GM12865 (cell line): ENCODE results near the gene MPRIP.

Source experiments
- DNase-seq: peaks from one replicate; pipeline ENCODE4 v3.0.0; 2010; ENCODE audit warnings: low read depth
- H3K4me3 ChIP-seq: 2 replicates; pipeline ENCODE4 v1.5.1; 2011; ENCODE audit warnings: mild to moderate bottlenecking, low read depth, low read length, control low read depth
- TF ChIP-seq, protein P1 (sequence below): IDR thresholded peaks from 2 replicates; pipeline ENCODE4 v1.5.1; 2011; ENCODE audit warnings: low read length, control low read depth, low read depth, inconsistent platforms; ENCODE audit not compliant: insufficient read depth; ENCODE audit errors: missing control alignments

MPRIP gene

DNA sequence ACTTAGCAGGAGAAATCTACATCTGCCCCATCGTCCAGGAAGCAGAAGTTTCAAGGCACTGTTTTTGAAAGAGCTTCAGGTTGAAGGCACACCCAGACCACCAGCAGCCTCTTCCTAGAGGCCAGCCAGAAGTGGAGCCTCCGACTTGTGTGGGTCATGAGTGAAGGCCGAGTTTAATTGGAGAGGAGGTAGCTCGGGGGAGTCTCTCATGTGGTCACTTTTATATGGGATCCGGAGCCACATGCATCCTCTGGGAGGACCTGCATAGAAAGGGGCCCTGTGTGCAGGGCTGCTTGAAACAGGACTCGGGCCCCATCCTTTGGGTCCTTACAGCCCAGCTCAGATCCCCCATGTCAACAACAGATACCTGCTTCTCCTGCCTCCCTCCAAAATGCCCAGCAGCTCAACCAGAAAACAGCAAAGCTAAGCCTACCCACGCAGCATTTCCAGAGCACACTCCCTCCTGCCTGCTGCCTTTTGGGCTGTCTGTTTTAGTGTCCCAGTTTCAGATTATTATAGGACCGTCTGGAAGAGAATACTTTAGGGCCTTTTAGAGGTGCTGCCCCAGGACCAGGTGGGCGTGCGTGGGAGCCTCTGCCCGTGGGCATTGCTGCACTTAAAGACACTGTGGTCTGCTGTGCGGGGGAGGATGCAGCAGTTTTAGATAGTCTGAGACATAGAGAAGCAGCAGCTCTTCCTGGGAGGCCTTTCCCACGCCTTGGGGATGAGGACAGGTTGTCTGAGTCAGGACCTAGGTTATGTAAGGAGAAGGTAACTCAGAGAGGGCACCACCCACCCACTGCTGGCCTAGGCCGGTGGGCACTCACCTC, 29.5 kb downstream of the MPRIP start:
- no peak for DNase-seq
- no peak overlapping the region for H3K4me3 ChIP-seq
- TF ChIP-seq, protein P1, sequence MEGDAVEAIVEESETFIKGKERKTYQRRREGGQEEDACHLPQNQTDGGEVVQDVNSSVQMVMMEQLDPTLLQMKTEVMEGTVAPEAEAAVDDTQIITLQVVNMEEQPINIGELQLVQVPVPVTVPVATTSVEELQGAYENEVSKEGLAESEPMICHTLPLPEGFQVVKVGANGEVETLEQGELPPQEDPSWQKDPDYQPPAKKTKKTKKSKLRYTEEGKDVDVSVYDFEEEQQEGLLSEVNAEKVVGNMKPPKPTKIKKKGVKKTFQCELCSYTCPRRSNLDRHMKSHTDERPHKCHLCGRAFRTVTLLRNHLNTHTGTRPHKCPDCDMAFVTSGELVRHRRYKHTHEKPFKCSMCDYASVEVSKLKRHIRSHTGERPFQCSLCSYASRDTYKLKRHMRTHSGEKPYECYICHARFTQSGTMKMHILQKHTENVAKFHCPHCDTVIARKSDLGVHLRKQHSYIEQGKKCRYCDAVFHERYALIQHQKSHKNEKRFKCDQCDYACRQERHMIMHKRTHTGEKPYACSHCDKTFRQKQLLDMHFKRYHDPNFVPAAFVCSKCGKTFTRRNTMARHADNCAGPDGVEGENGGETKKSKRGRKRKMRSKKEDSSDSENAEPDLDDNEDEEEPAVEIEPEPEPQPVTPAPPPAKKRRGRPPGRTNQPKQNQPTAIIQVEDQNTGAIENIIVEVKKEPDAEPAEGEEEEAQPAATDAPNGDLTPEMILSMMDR = no peak

DNA sequence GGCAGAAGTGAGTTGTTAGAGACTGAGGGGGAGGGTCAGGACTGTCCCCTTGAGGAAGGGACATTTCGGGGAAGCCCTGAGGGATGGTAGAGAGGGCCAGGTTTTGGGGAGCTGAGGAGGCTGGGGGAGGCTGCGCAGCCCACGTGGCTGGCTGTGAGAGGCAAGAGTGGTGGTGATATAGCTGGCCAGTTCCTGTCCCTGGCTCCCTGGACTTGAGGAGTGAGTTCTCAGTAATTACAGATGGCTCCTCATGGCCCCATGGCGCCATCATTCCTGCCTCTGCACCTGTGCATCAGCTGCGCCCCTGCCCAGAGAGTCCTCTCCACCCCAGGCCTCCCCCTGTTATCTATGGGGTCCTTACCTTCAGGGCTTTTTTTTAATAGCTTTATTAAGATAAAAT, 30.3 kb downstream of the MPRIP start:
- DNase-seq = no peak
- TF ChIP-seq, protein P1 = no peak
- H3K4me3 ChIP-seq = no peak overlapping the region

- H3K4me3 ChIP-seq = no peak overlapping the region
- TF ChIP-seq, protein P1 = no peak
- DNase-seq = no peak
Measured at GRCh38 chr17:17073030-17073564, 30.8 kb downstream of the MPRIP start.

- no peak for DNase-seq
- H3K4me3 ChIP-seq = no peak overlapping the region
- TF ChIP-seq, protein P1 = no peak
Measured at GRCh38 chr17:17073581-17074403, 31.5 kb downstream of the MPRIP start.

GRCh38 chr17:17075125-17075781, 33.0 kb downstream of the MPRIP start:
- TF ChIP-seq, protein P1 = no peak
- H3K4me3 ChIP-seq = no peak overlapping the region
- no peak for DNase-seq

GRCh38 chr17:17076066-17076465, 33.8 kb downstream of the MPRIP start:
- TF ChIP-seq, protein P1 = no peak

More at GRCh38 chr17:17076066-17076465, 33.8 kb downstream of the MPRIP start:
- DNase-seq = no peak
- H3K4me3 ChIP-seq = no peak overlapping the region
